Measurements from ENCODE around the gene RNF220. TPM values are rescaled to one million over a fixed set of nuclear protein-coding genes. Genes with fewer than 3 reads are reported as not detected.

The RNF220 gene
- total RNA-seq, 1 experiment from 2014 or later: 128 TPM

GRCh38 chr1:44507490-44508396 is 102.7 kb downstream of the RNF220 start:
- Mint-ChIP-seq H3K27ac (no peak overlapping the region), H3K4me1 (peaks cover 76% of the 10 kb centered on the region), H3K9me3 (no peaks in the 10 kb centered on the region), H3K4me3 (peak overlapping the region; percentile 29), H3K27me3 (ENCODE audit: low read depth) (peaks cover 31% of the 10 kb centered on the region), H3K36me3 (no peaks in the 10 kb centered on the region)
- CTCF ChIA-PET: interaction anchor here (1.0 to 2.1 kb wide), 8 partner anchors 10 to 130 kb away, joined by 3 to 9 read pairs (median 4); no protein-coding TSS in a partner anchor
- POLR2A ChIA-PET: interaction anchor here (1.0 kb wide), 1 partner anchor 25 kb away, joined by 3 read pairs; no protein-coding TSS in a partner anchor
- no peak for TF ChIP-seq PRRX2 (CRISPR knock-in tag; IDR thresholded peaks at IDR 0.05)
- no peak for TF ChIP-seq NR2C2 (CRISPR knock-in tag; IDR thresholded peaks at IDR 0.05)
- TF ChIP-seq HMGXB4 (CRISPR knock-in tag; IDR thresholded peaks at IDR 0.05): no peak
- TF ChIP-seq USF2 (CRISPR knock-in tag; IDR thresholded peaks at IDR 0.05): 0 out of 2 replicates have a peak, but pooled peaks have one; percentile 7
- TF ChIP-seq ZNF396 (CRISPR knock-in tag; IDR thresholded peaks at IDR 0.05; ENCODE audit: borderline replicate concordance): no peak
- TF ChIP-seq ATF6 (CRISPR knock-in tag; IDR thresholded peaks at IDR 0.05): no peak
- peak; percentile 94 for TF ChIP-seq ZNF423 (CRISPR knock-in tag; IDR thresholded peaks at IDR 0.05)
- DNase-seq (ENCODE audit: low spot score): peak; percentile 32
- ATAC-seq: peak; percentile 14; the same call in 1 of the 2 replicates

- no peak overlapping the region for H3K27ac Mint-ChIP-seq
- ChIA-PET CTCF (interaction anchor here (0.6 to 1.5 kb wide), 4 partner anchors 9 to 102 kb away, joined by 3 to 4 read pairs (median 4); no protein-coding TSS in a partner anchor), POLR2A (no interaction called here)
- H3K4me3 Mint-ChIP-seq: no peak overlapping the region
- H3K4me1 Mint-ChIP-seq: peaks cover 74% of the 10 kb centered on the region
- H3K27me3 Mint-ChIP-seq (ENCODE audit: low read depth): peaks cover 31% of the 10 kb centered on the region
- TF ChIP-seq ZNF423 (CRISPR knock-in tag; IDR thresholded peaks at IDR 0.05): no peak
- no peak for TF ChIP-seq ELF4 (CRISPR knock-in tag; IDR thresholded peaks at IDR 0.05; ENCODE audit: low read depth)
- no peak for TF ChIP-seq FOXP4 (CRISPR knock-in tag; IDR thresholded peaks at IDR 0.05)
- TF ChIP-seq MYBL2 (CRISPR knock-in tag; IDR thresholded peaks at IDR 0.05): no peak
- no peak for TF ChIP-seq E2F1 (CRISPR knock-in tag; IDR thresholded peaks at IDR 0.05)
- no peak for TF ChIP-seq ZNF512 (CRISPR knock-in tag; IDR thresholded peaks at IDR 0.05; ENCODE audit: borderline replicate concordance)
- no peak for TF ChIP-seq SP1 (CRISPR knock-in tag; conservative IDR thresholded peaks at IDR 0.05)
- TF ChIP-seq SMAD4 (CRISPR knock-in tag; IDR thresholded peaks at IDR 0.05): no peak
- no peak for TF ChIP-seq ZNF281 (CRISPR knock-in tag; IDR thresholded peaks at IDR 0.05)
- no peak for TF ChIP-seq JAZF1 (CRISPR knock-in tag; IDR thresholded peaks at IDR 0.05)
- TF ChIP-seq MAX (CRISPR knock-in tag; IDR thresholded peaks at IDR 0.05): no peak
- H3K36me3 Mint-ChIP-seq: no peaks in the 10 kb centered on the region
- no peak for DNase-seq (ENCODE audit: low spot score)
- no peak for ATAC-seq
- H3K9me3 Mint-ChIP-seq: no peaks in the 10 kb centered on the region
Observed at GRCh38 chr1:44508397-44508745, 103.3 kb downstream of the RNF220 start.

All from WTC11 (cell line).